Right lobe of liver (tissue), 6 donors: ENCODE measurements around the gene LRCH3. TPM values are rescaled to one million over a fixed set of nuclear protein-coding genes. Genes with fewer than 3 reads are reported as not detected.
"Not testable (repeated sequence)": the region's sequence is repeated elsewhere in the genome, so short reads cannot be mapped to it uniquely, and the experiment has no call there.

ENCODE experiments used
- ATAC-seq, 4 donors: fragments of 200-7000 bp; cut with Tn5 transposase; one replicate each; pipeline ENCODE4 v1.9.1; 2020; ENCODE audit warnings: mild to moderate bottlenecking in 4 of 4, moderate library complexity in 4 of 4
- DNase-seq, 3 donors: peaks; one replicate each; pipeline ENCODE4 v3.0.0-alpha.2; 2020
- H3K27ac ChIP-seq, 3 donors: fragments of 200-600 bp; one replicate each; pipeline ENCODE4 v1.8.0; 2022
- H3K27me3 ChIP-seq, 2 donors: fragments of 200-600 bp; one replicate each; pipeline ENCODE4 v1.8.0; 2022
- H3K36me3 ChIP-seq, 4 donors: fragments of 200-600 bp; sonication (generic) in 1 of 4; one replicate each; pipeline versions ENCODE4 v1.5.1 to v1.8.0; 2017 to 2022; ENCODE audit warnings: control low read depth in 1 of 4
- H3K4me1 ChIP-seq, 4 donors: fragments of 200-600 bp; sonication (generic) in 1 of 4; one replicate each; pipeline versions ENCODE4 v1.5.1 to v1.8.0; 2017 to 2022; ENCODE audit warnings: control low read depth in 1 of 4
- H3K4me3 ChIP-seq, 3 donors: fragments of 200-600 bp; one replicate each; pipeline ENCODE4 v1.8.0; 2022
- H3K9me3 ChIP-seq, 4 donors: fragments of 200-600 bp; sonication (generic) in 1 of 4; one replicate each; pipeline versions ENCODE4 v1.5.1 to v1.8.0; 2017 to 2022; ENCODE audit warnings: control low read depth in 1 of 4
- POLR2A ChIP-seq: fragments of 450-650 bp; IDR thresholded peaks from one replicate; pipeline ENCODE4 v1.6.1; 2017; ENCODE audit warnings: antibody characterized with exemption, mild to moderate bottlenecking
- WGBS: methylation state at CpG from one replicate; pipeline ENCODE4 v1.1.6; 2018; ENCODE audit warnings: low coverage, low lambda C conversion rate; ENCODE audit not compliant: insufficient coverage; ENCODE audit errors: missing lambda C conversion rate; 5-methylcytosine and 5-hydroxymethylcytosine counted together
- intact Hi-C, 2 donors: fragments of 100-400 bp; cut with DNase I; formaldehyde crosslinking; loops; one replicate each; pipeline versions ENCODE4 v1.11.2 to v1.14.1; 2022
- small RNA-seq, 2 experiments: library from RNA; depleted of rRNA; stranded (forward); fragments of <200 nt; gene quantifications; one replicate each; pipeline ENCODE3, GENCODE V24; 2016
- total RNA-seq, 6 experiments: library from RNA; depleted of rRNA in 2 of 6; stranded (reverse); fragments of >200 nt in 2 of 6; fragmentation: NEBNext Ultra II Directional in 3 of 6; extraction: Animal tissue kit (Norgen Biotek cat#: 25700) in 3 of 6; gene quantifications; one replicate each; pipeline versions ENCODE4 v1.1.0 to v1.2.4, GENCODE V29; 2016 to 2023
- TF ChIP-seq, protein P1 (sequence below), 4 donors: fragments of 200-600 bp in 3 of 4; fragments of 450-650 bp in 1 of 4; IDR thresholded peaks; one replicate each; pipeline versions ENCODE4 v1.5.1 to v1.8.0; 2016 to 2022; ENCODE audit warnings: antibody characterized with exemption in 4 of 4, mild to moderate bottlenecking in 2 of 4
- donor health status: DM: no; HTN: yes; CAD: no.
- donor health status: DM: no; HTN: no; CAD: no.
- donor health status: DM: no; HTN: no; CAD: no.
- donor health status: DM: no; HTN: yes; CAD: no.
- donor health status: DM: no; HTN: yes; CAD: no.

The LRCH3 gene
- total RNA-seq, 6 experiments from 2014 or later = 18.8 to 24.2 (median 21.8) TPM

GRCh38 chr3:197913641-197914380, 122.8 kb downstream of the LRCH3 start:
- H3K4me3 ChIP-seq = no peak overlapping the region
- no peak for ATAC-seq
- no peaks in the 10 kb centered on the region for H3K9me3 ChIP-seq
- H3K27ac ChIP-seq = no peak overlapping the region
- no peak for DNase-seq
- TF ChIP-seq POLR2A = no peak
- TF ChIP-seq, protein P1, sequence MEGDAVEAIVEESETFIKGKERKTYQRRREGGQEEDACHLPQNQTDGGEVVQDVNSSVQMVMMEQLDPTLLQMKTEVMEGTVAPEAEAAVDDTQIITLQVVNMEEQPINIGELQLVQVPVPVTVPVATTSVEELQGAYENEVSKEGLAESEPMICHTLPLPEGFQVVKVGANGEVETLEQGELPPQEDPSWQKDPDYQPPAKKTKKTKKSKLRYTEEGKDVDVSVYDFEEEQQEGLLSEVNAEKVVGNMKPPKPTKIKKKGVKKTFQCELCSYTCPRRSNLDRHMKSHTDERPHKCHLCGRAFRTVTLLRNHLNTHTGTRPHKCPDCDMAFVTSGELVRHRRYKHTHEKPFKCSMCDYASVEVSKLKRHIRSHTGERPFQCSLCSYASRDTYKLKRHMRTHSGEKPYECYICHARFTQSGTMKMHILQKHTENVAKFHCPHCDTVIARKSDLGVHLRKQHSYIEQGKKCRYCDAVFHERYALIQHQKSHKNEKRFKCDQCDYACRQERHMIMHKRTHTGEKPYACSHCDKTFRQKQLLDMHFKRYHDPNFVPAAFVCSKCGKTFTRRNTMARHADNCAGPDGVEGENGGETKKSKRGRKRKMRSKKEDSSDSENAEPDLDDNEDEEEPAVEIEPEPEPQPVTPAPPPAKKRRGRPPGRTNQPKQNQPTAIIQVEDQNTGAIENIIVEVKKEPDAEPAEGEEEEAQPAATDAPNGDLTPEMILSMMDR (IDR thresholded peaks at IDR 0.05) = no peak
- intact Hi-C loops = no loop called here
- 90% methylated on average over 9 of the region's 12 CpGs for WGBS
- no peaks in the 10 kb centered on the region for H3K36me3 ChIP-seq
- no peaks in the 10 kb centered on the region for H3K4me1 ChIP-seq
- no peaks in the 10 kb centered on the region for H3K27me3 ChIP-seq

DNA sequence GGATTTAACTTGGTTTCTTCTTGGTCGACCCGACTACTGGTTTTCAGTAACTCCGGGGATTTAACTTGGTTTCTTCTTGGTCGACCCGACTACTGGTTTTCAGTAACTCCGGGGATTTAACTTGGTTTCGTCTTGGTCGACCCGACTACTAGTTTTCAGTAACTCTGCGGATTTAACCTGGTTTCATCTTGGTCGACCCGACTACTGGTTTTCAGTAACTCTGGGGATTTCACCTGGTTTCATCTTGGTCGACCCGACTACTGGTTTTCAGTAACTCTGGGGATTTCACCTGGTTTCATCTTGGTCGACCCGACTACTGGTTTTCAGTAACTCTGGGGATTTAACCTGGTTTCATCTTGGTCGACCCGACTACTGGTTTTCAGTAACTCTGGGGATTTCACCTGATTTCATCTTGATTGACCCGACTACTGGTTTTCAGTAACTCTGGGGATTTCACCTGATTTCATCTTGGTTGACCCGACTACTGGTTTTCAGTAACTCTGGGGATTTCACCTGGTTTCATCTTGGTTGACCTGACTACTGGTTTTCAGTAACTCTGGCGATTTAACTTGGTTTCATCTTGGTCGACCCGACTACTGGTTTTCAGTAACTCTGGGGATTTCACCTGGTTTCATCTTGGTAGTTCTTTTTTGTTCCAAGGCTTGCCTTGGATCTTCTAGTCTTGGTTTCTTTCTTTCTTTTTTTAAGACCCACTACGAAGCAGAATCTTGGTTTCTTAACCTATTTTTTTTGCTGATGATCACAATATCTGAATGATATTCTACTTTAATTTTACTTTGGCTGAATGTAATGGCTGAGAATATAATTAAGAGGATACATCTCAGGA, 130.6 kb downstream of the LRCH3 start:
- H3K36me3 ChIP-seq, H3K4me1 ChIP-seq, DNase-seq, H3K9me3 ChIP-seq, intact Hi-C loops, H3K27ac ChIP-seq, ATAC-seq, H3K27me3 ChIP-seq, H3K4me3 ChIP-seq: not testable (repeated sequence)
- 87% methylated on average over 20 of the region's 24 CpGs for WGBS

DNA sequence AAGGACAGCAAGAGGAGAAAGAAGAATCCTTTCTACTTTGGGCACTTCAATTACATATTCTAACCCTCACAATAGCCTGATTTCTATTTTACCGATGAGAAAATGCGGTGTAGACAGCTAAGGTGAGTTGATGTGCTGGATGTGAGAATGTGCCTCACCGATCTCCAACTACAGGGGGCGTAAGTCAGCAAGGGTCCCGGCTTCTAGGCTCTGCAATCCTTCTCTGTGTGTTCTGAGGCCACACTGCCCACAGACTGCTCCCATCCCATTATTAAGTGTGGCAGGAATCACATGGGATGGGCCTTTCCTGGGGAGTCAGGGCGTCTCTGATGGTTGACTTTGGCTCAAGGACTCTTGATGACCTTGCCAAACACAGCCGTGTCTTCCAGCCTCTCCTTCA, 135.4 kb downstream of the LRCH3 start:
- Histone ChIP-seq H3K4me3 (no peak overlapping the region), H3K27ac (no peak overlapping the region), H3K27me3 (no peaks in the 10 kb centered on the region), H3K9me3 (no peaks in the 10 kb centered on the region), H3K36me3 (no peaks in the 10 kb centered on the region), H3K4me1 (no peaks in the 10 kb centered on the region)
- TF ChIP-seq POLR2A = no peak
- TF ChIP-seq, protein P1 (IDR thresholded peaks at IDR 0.05) = no peak
- ATAC-seq (no peak), DNase-seq (no peak)
- intact Hi-C loops = no loop called here
- 69% methylated on average over 5 of the region's 7 CpGs for WGBS

GRCh38 chr3:197927578-197927977, 136.5 kb downstream of the LRCH3 start:
- intact Hi-C loops = not testable (repeated sequence)

GRCh38 chr3:197936819-197937384, 145.8 kb downstream of the LRCH3 start:
- WGBS = 90% methylated on average over 15 of the region's 15 CpGs
- ATAC-seq = no peak
- TF ChIP-seq, protein P1 (IDR thresholded peaks at IDR 0.05) = no peak
- H3K4me3 ChIP-seq = no peak overlapping the region
- no peaks in the 10 kb centered on the region for H3K36me3 ChIP-seq
- H3K9me3 ChIP-seq = no peaks in the 10 kb centered on the region
- no peaks in the 10 kb centered on the region for H3K4me1 ChIP-seq
- H3K27me3 ChIP-seq = no peaks in the 10 kb centered on the region
- no peak overlapping the region for H3K27ac ChIP-seq
- intact Hi-C loops = no loop called here
- DNase-seq = no peak

More at GRCh38 chr3:197927578-197927977, 136.5 kb downstream of the LRCH3 start:
- ATAC-seq, H3K4me1 ChIP-seq, DNase-seq, H3K9me3 ChIP-seq, H3K27me3 ChIP-seq, H3K27ac ChIP-seq, H3K36me3 ChIP-seq, H3K4me3 ChIP-seq: not testable (repeated sequence)
- 77% methylated on average over 2 of the region's 3 CpGs for WGBS

Small RNAs within 50 kb of the gene (small RNA-seq; reads per million reads assigned to genes)
- 0 reads per million in 2 experiments for gene RNU6-858P

Other genes starting within 250 kb of the LRCH3 start
- 100 to 1,000 TPM in 5 of 6 experiments, 10 to 100 TPM in 1; 65.5 to 366 (median 233) TPM for gene BDH1, start 235.3 kb upstream of the LRCH3 start, total RNA-seq
- gene RUBCN, start 54.4 kb upstream of the LRCH3 start, total RNA-seq = 10 to 100 TPM in 2 of 6 experiments, 1 to 10 TPM in 4; 6.4 to 19.4 (median 7.7) TPM
- 10 to 100 TPM; 20.2 to 33.4 (median 23.9) TPM for gene FYTTD1, start 41.4 kb upstream of the LRCH3 start, total RNA-seq
- 100 to 1,000 TPM; 234 to 275 (median 255) TPM for gene RPL35A, start 158.9 kb downstream of the LRCH3 start, total RNA-seq
- 1 to 10 TPM; 1.5 to 3.2 (median 2.4) TPM for gene LMLN, start 169.0 kb downstream of the LRCH3 start, total RNA-seq